Left lung (tissue), 10 donors: ENCODE results near the gene SAMD4B. TPM values are rescaled to one million over a fixed set of nuclear protein-coding genes. Genes with fewer than 3 reads are reported as not detected.

Source experiments
- ATAC-seq: fragments of 200-7000 bp; cut with Tn5 transposase; one replicate; pipeline ENCODE4 v1.9.1; 2020; ENCODE audit warnings: moderate library complexity
- DNase-seq, 4 donors: peaks; one replicate each; pipeline ENCODE4 v3.0.0-alpha.2; 2013 to 2020
- H3K27ac ChIP-seq, 2 donors: fragments of 200-600 bp; sonication (generic) in 1 of 2; one replicate each; pipeline versions ENCODE4 v1.5.0 to v1.8.0; 2020 to 2021
- H3K27me3 ChIP-seq, 2 donors: fragments of 200-600 bp; sonication (generic) in 1 of 2; one replicate each; pipeline versions ENCODE4 v1.5.0 to v1.8.0; 2020 to 2021
- H3K36me3 ChIP-seq, 2 donors: fragments of 200-600 bp; sonication (generic) in 1 of 2; one replicate each; pipeline versions ENCODE4 v1.5.0 to v1.8.0; 2020 to 2021
- H3K4me1 ChIP-seq, 2 donors: fragments of 200-600 bp; one replicate each; pipeline ENCODE4 v1.8.0; 2021
- H3K4me3 ChIP-seq, 2 donors: fragments of 200-600 bp; sonication (generic) in 1 of 2; one replicate each; pipeline versions ENCODE4 v1.5.0 to v1.8.0; 2020 to 2021; ENCODE audit warnings: mild to moderate bottlenecking in 1 of 2
- H3K9me3 ChIP-seq, 2 donors: fragments of 200-600 bp; sonication (generic) in 1 of 2; one replicate each; pipeline versions ENCODE4 v1.5.0 to v1.8.0; 2020 to 2021
- CTCF ChIP-seq, 2 donors: fragments of 200-600 bp; sonication (generic) in 1 of 2; IDR thresholded peaks; one replicate each; pipeline versions ENCODE4 v1.5.0 to v1.8.0; 2021; ENCODE audit warnings: antibody characterized with exemption in 2 of 2
- intact Hi-C, 2 donors: fragments of 100-400 bp; cut with DNase I; formaldehyde crosslinking; loops; one replicate each; pipeline versions ENCODE4 v1.11.2 to v1.14.2; 2022
- polyA plus RNA-seq, 6 donors: library from polyadenylated mRNA; unstranded; fragments of 120-200 nt; gene quantifications; one replicate each; pipeline ENCODE4 v1.2.1, GENCODE V29; 2013; ENCODE audit not compliant: insufficient read length in 6 of 6
- total RNA-seq, 2 donors: library from RNA; stranded (reverse); fragmentation: NEBNext Ultra II Directional; extraction: Animal tissue kit (Norgen Biotek cat#: 25700); gene quantifications; one replicate each; pipeline ENCODE4 v1.2.1, GENCODE V29; 2021
- donor health status: DM: no; HTN: yes; CAD: no.
- donor health status: DM: no; HTN: no; CAD: no.

The SAMD4B gene
- total and polyA plus RNA-seq, 8 donors: 74.1 to 127 (median 107) TPM

GRCh38 chr19:39296906-39297305 is 45.3 kb upstream of the SAMD4B start:
- H3K4me3 ChIP-seq: no peak overlapping the region
- intact Hi-C loops: no loop called here
- no peak for TF ChIP-seq CTCF (IDR thresholded peaks at IDR 0.05)
- no peak for DNase-seq
- H3K36me3 ChIP-seq: no peaks in the 10 kb centered on the region
- no peaks in the 10 kb centered on the region for H3K4me1 ChIP-seq
- no peaks in the 10 kb centered on the region for H3K9me3 ChIP-seq
- ATAC-seq: no peak
- H3K27ac ChIP-seq: no peak overlapping the region
- H3K27me3 ChIP-seq: peaks cover 0 to 8% of the 10 kb centered on the region in 2 donors

- Histone ChIP-seq H3K27me3 (peaks cover 0 to 8% of the 10 kb centered on the region in 2 donors), H3K9me3 (no peaks in the 10 kb centered on the region), H3K27ac (no peak overlapping the region), H3K36me3 (no peaks in the 10 kb centered on the region), H3K4me3 (no peak overlapping the region), H3K4me1 (no peaks in the 10 kb centered on the region)
- TF ChIP-seq CTCF (IDR thresholded peaks at IDR 0.05): no peak
- peak; percentile 34 for ATAC-seq
- intact Hi-C loops: no loop called here
- peak in 1 of 4 donors; percentile 81 for DNase-seq
Measured at GRCh38 chr19:39297931-39298634, 44.1 kb upstream of the SAMD4B start.

- Histone ChIP-seq H3K4me1 (no peaks in the 10 kb centered on the region), H3K27me3 (peaks cover 0 to 8% of the 10 kb centered on the region in 2 donors), H3K36me3 (no peaks in the 10 kb centered on the region), H3K9me3 (no peaks in the 10 kb centered on the region), H3K4me3 (no peak overlapping the region), H3K27ac (no peak overlapping the region)
- intact Hi-C loops: no loop called here
- no peak for TF ChIP-seq CTCF (IDR thresholded peaks at IDR 0.05)
- DNase-seq (no peak), ATAC-seq (no peak)
Measured at GRCh38 chr19:39299404-39299803, 42.8 kb upstream of the SAMD4B start.

GRCh38 chr19:39299832-39300231 is 42.4 kb upstream of the SAMD4B start:
- H3K4me3 ChIP-seq: no peak overlapping the region
- H3K9me3 ChIP-seq: no peaks in the 10 kb centered on the region
- ATAC-seq (no peak), DNase-seq (no peak)
- intact Hi-C loops: no loop called here
- no peak overlapping the region for H3K27ac ChIP-seq
- H3K27me3 ChIP-seq: peaks cover 0 to 11% of the 10 kb centered on the region in 2 donors
- no peaks in the 10 kb centered on the region for H3K36me3 ChIP-seq
- no peak for TF ChIP-seq CTCF (IDR thresholded peaks at IDR 0.05)
- no peaks in the 10 kb centered on the region for H3K4me1 ChIP-seq

- no peak overlapping the region for H3K4me3 ChIP-seq
- peaks cover 0 to 18% of the 10 kb centered on the region in 2 donors for H3K27me3 ChIP-seq
- H3K4me1 ChIP-seq: no peaks in the 10 kb centered on the region
- no peak overlapping the region for H3K27ac ChIP-seq
- no peak for TF ChIP-seq CTCF (IDR thresholded peaks at IDR 0.05)
- H3K9me3 ChIP-seq: no peaks in the 10 kb centered on the region
- ATAC-seq (no peak), DNase-seq (no peak)
- intact Hi-C loops: no loop called here
- H3K36me3 ChIP-seq: no peaks in the 10 kb centered on the region
Measured at GRCh38 chr19:39301021-39301420, 41.2 kb upstream of the SAMD4B start.
